ENCODE results near the gene S100A2.
"Not testable (repeated sequence)": the region's sequence is repeated elsewhere in the genome, so short reads cannot be mapped to it uniquely, and the experiment has no call there.

The S100A2 gene

DNA sequence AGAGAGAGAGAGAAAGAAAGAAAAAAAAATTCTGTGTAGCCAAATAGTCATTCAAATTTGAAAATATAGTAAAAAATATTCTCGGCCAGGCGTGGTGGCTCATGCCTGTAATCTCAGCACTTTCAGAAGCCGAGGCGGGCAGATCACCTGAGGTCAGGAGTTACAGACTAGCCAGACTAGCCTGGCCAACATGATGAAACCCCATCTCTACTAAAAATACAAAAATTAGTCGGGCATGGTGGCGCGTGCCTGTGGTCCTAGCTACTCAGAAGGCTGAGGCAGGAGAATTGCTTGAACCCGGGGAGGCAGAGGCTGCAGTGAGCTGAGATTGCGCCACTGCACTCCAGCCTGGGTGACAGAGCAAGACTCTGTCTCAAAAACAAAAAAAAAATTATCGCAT lies 22.4 kb upstream of the S100A2 start:
- not testable (repeated sequence) for DNase-seq

GRCh38 chr1:153587314-153587713 lies 21.7 kb upstream of the S100A2 start:
- no peak for DNase-seq

DNA sequence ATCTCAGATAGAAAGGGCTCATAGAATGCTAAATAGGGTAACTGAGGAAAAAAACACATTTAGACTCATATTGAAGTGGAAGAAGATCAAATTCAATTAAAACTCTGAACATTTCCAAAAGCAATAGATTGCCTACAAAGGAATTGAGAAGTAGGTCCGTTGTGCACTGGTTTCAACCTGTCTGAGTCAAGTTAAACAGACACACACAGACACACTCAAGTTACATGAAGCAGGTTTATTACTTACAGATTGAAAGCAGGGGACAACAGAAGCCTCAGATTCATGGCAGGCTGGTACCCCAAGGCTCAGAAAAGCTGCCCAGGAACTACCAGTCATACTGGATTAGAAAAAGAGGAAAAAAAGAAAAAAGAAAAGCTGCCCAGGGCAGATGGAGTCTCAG lies 20.7 kb upstream of the S100A2 start:
- no peak for DNase-seq

- no peak for DNase-seq
Observed at GRCh38 chr1:153585006-153585405, 19.4 kb upstream of the S100A2 start.

- no peak for DNase-seq
Observed at GRCh38 chr1:153583976-153584375, 18.3 kb upstream of the S100A2 start.

DNA sequence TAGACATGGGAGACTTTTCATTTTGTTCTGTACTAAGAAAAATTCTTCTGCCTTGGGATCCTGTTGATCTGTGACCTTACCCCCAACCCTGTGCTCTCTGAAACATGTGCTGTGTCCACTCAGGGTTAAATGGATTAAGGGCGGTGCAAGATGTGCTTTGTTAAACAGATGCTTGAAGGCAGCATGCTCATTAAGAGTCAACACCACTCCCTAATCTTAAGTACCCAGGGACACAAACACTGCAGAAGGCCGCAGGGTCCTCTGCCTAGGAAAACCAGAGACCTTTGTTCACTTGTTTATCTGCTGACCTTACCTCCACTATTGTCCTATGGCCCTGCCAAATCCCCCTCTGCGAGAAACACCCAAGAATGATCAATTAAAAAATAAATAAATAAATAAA lies 17.9 kb upstream of the S100A2 start:
- not testable (repeated sequence) for DNase-seq

DNA sequence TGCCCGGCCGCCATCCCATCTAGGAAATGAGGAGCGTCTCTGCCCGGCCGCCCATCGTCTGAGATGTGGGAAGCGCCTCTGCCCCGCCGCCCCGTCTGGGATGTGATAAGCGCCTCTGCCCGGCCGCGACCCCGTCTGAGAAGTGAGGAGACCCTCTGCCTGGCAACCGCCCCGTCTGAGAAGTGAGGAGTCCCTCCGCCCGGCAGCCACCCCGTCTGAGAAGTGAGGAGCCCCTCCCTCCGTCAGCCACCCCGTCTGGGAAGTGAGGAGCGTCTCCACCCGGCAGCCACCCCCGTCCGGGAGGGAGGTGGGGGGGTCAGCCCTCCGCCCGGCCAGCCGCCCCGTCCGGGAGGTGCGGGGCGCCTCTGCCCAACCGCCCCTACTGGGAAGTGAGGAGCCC lies 17.2 kb upstream of the S100A2 start:
- DNase-seq = not testable (repeated sequence)

DNA sequence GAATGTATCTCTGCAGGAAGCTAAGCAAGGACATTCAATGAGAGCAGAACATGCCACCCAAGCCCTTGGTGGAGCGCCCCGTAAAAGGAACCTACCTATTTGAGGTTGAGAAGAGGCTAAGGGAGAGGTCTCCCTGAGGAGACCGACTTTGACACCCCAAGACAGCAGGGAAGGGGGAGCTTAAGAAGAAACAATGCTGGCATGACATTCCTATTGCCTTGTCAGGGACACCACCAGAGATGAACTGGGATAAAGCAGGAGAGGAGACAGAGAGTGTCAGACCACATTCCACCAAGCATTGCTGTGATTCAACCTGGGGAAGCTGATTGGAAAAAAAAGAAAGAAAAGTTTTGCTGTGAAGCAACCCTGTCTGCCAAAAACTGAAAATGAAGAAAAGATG lies 13.3 kb upstream of the S100A2 start:
- no peak for DNase-seq

- no peak for DNase-seq
Observed at GRCh38 chr1:153578490-153578889, 12.8 kb upstream of the S100A2 start.

- DNase-seq = no peak
Observed at GRCh38 chr1:153577624-153578051, 12.0 kb upstream of the S100A2 start.

GRCh38 chr1:153577138-153577537 lies 11.5 kb upstream of the S100A2 start:
- no peak for DNase-seq

DNA sequence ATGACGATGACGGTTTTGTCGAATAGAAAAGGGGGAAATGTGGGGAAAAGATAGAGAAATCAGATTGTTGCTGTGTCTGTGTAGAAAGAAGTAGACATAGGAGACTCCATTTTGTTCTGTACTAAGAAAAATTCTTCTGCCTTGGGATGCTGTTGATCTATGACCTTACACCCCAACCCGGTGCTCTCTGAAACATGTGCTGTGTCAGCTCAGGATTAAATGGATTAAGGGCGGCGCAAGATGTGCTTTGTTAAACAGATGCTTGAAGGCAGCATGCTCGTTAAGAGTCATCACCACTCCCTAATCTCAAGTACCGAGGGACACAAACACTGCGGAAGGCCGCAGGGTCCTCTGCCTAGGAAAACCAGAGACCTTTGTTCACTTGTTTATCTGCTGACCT lies 9.9 kb upstream of the S100A2 start:
- DNase-seq = not testable (repeated sequence)

GRCh38 chr1:153575081-153575491 lies 9.4 kb upstream of the S100A2 start:
- not testable (repeated sequence) for DNase-seq

DNA sequence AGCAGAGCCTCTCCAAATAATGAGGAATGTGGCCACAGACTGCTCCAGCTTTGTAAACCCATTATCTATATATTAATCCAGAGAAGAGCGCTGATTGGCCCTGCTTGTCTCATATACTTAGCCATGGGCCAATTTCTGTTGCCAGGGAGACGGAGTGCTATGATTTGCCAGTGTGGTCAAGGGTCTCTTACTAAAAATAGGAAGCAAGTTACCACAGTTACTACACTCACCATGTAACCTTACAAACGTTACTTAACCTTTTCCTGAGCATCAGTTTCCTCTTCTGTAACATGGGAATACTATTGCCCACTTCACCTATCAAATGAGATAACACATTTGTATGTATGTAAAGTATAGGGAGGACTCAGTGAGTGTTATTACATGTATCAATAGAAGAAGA lies 7.7 kb upstream of the S100A2 start:
- no peak for DNase-seq

DNA sequence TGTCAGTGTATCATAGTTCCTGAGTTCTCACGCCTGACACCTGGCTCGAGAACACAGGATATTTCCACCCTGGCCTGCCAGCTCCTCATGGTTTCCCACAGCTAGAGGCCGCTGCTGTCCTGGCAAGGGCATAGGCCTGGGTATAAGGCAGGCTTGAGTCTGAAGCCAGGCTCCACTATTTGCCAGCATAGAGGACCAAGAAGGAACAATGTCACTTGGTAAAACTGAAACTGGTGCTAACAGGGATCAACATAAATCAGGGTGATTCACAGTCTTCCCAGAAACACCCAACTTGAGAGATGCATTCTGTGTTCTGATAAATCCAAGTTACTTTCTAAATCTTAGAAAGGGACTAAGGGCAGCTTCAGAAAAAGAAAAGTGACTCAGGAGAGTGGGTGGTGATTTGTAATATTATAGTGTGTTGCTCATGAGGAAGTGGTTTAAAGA lies 6.9 kb upstream of the S100A2 start:
- DNase-seq = peak; percentile 68

DNA sequence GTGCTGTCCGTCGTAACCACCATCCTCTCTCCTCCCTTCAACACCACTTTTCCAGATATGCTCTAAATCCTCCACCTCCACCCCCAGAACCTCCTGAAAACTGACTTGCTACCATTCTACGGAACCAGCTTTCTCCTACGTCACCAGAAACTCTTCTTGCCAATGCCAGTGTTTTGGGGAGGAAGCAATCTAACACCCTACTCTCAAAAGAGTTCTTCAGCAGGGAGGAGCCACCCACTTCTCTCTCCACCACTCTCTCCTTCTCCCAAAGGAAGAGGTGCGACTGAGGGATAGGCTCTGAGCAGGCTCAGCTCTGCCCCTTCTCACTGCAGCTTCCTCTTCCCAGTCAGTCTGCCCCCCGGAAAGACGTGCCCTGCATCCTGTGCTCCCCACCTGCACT lies 6.1 kb upstream of the S100A2 start:
- DNase-seq = no peak

- DNase-seq = no peak
Observed at GRCh38 chr1:153570874-153571273, 5.2 kb upstream of the S100A2 start.

- DNase-seq = no peak
Observed at GRCh38 chr1:153569465-153569864, 3.8 kb upstream of the S100A2 start.

DNA sequence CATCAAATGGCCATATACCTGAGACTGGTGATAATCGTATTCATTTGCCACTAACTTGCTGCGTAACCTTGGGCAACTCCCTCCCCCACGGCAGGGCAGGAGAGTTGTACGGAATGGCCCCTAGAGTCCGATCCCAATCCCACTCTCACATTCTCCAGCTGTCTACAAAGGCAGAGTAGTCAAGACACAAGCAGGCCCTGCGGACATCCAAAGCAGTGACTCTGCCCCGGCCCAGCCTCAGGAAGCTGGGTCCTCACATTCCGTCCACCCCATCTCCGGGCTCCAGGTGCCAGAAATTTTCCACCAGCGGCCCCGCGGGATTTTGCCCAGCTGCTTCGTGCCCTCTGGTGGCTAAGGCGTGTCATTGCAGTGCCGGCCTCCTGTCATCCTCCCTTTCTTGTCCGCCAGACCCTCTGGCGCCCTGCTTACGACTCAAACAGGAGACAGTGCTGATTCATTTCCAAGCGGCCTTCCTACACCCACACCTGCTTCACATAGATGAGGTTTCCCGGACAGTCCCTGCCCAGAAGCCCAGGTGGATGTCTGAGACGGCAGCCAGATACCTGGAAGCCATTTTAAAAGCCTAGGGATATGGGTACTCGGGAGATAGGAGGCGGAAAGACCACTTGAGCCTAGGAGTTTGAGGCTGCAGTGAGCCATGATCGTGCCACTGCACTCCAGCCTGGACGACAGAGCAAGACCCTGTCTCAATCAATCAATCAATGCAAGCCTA lies 2.9 kb upstream of the S100A2 start:
- peak; percentile 87 for DNase-seq

- no peak for DNase-seq
Observed at GRCh38 chr1:153567621-153568366, 2.1 kb upstream of the S100A2 start.

DNA sequence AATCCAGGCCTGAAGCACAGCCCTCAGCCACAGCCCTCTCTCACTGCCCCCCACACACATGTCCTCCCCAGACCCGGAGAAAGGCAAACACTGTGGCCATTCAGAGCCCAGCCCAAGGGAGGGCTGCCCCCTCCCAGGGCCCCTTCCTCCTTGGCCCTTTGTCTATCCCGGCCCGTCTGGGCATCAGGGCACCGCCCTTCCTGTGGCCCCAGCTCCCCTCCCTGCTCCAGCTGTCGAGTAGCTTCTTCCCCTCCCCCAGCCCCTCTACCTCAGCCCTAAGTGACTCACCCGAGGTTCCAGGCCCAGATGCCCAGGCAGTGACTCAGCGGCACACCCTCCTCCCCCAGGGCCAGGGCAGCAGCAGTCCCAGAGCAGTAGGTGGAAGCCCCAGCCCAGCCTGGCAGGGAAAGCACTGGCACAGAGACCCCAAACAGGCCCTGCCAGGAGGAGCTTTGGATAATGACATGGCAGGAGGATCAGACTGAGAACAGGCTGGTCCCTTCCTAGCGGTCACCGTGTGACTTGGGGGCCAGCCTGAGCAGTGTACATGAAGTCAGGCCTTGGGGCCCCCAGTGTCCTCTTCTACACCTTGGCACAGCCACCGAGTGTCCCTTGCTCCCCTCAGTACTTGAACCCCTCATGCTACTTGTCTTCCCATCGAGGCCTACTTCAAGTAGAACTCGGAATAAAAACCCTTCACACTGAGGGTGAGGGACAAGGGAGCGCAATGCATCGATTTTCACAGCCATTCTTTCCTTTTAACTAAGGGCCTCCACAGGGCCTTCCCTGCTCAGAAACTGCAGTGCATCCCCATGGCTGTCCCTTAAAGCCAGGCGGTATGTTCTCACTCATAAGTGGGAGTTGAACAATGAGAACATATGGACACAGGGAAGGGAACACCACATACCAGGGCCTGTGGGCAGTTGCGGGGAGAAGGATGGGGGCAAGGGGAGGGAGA lies 1.0 kb upstream of the S100A2 start:
- DNase-seq = peak; percentile 91

GRCh38 chr1:153563991-153564390 lies 1.7 kb downstream of the S100A2 start:
- DNase-seq = no peak

- no peak for DNase-seq
Observed at GRCh38 chr1:153563483-153563901, 2.2 kb downstream of the S100A2 start.
